A673 (cell line): Measurements from ENCODE around the gene SLC16A10.

ENCODE experiments used
- EZH2 ChIP-seq: fragments of 200-600 bp; sonication (generic); IDR thresholded peaks from 2 replicates; pipeline ENCODE4 v1.6.1; 2017; ENCODE audit warnings: borderline replicate concordance, low read depth, mild to moderate bottlenecking, mixed read lengths, antibody characterized with exemption, low read length; ENCODE audit not compliant: poor library complexity, severe bottlenecking
- TF ChIP-seq, protein P1 (sequence below): fragments of 300-800, 200-600 bp; sonication (generic); conservative IDR thresholded peaks from 2 replicates; pipeline ENCODE4 v1.5.1; 2017; ENCODE audit warnings: low read depth, mild to moderate bottlenecking, antibody characterized with exemption, low read length, moderate library complexity, mixed read lengths

DNA sequence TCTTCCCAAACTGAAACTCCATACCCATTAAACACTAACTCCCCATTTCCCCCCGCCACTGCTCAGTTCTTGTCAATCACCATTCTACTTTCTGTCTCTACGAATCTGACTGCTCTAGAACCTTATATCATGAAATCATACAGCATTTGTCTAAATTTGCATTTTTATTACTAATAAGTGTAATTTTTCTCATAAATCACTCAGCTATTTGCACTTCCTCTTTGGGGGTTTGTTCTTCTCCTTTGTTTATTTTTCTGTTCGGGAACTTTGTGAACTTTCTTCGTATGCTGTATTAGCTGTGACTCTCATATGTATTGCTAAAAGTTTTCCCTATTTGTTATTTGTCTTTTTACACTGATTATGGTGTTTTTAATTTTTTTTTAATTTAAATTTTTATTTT lies 152.2 kb downstream of the SLC16A10 start:
- TF ChIP-seq, protein P1, sequence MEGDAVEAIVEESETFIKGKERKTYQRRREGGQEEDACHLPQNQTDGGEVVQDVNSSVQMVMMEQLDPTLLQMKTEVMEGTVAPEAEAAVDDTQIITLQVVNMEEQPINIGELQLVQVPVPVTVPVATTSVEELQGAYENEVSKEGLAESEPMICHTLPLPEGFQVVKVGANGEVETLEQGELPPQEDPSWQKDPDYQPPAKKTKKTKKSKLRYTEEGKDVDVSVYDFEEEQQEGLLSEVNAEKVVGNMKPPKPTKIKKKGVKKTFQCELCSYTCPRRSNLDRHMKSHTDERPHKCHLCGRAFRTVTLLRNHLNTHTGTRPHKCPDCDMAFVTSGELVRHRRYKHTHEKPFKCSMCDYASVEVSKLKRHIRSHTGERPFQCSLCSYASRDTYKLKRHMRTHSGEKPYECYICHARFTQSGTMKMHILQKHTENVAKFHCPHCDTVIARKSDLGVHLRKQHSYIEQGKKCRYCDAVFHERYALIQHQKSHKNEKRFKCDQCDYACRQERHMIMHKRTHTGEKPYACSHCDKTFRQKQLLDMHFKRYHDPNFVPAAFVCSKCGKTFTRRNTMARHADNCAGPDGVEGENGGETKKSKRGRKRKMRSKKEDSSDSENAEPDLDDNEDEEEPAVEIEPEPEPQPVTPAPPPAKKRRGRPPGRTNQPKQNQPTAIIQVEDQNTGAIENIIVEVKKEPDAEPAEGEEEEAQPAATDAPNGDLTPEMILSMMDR = no peak
- TF ChIP-seq EZH2 = no peak
